K562 (cell line): Measurements from ENCODE around the gene VEGFA. TPM values are rescaled to one million over a fixed set of nuclear protein-coding genes. Genes with fewer than 3 reads are reported as not detected.

Source experiments
- BRF1 ChIP-seq: IDR thresholded peaks from 3 replicates; pipeline ENCODE4 v1.6.1; 2011; ENCODE audit warnings: borderline replicate concordance, mild to moderate bottlenecking; ENCODE audit not compliant: insufficient read length; ENCODE audit errors: extremely low read depth
- CBFB ChIP-seq: sonication (generic); formaldehyde crosslinking; IDR thresholded peaks from 2 replicates; pipeline ENCODE4 v1.4.0; 2020; ENCODE audit warnings: mild to moderate bottlenecking, missing genetic modification reagents
- ETV1 ChIP-seq: fragments of 450-650 bp; conservative IDR thresholded peaks from 2 replicates; pipeline ENCODE4 v1.6.1; 2016; ENCODE audit warnings: missing genetic modification characterization, control low read depth, low read depth, missing compliant biosample characterization
- GATA2 ChIP-seq: sonication (generic); formaldehyde crosslinking; IDR thresholded peaks from 2 replicates; pipeline ENCODE4 v1.4.0; 2020; ENCODE audit warnings: mild to moderate bottlenecking, missing genetic modification reagents
- MCM3 ChIP-seq: fragments of 450-650 bp; IDR thresholded peaks from 2 replicates; pipeline ENCODE4 v1.6.1; 2016
- RB1 ChIP-seq: fragments of 450-650 bp; IDR thresholded peaks from 2 replicates; pipeline ENCODE4 v1.6.1; 2017; ENCODE audit warnings: low read depth, mild to moderate bottlenecking
- SRSF3 ChIP-seq: fragments of 200-400 bp; formaldehyde crosslinking; IDR thresholded peaks from 2 replicates; pipeline ENCODE4 v1.6.1; 2016; ENCODE audit warnings: mild to moderate bottlenecking, low read length, moderate library complexity; ENCODE audit not compliant: insufficient read depth
- ZKSCAN8 ChIP-seq: fragments of 200-800 bp; sonication (Bioruptor generic); IDR thresholded peaks from 2 replicates; pipeline ENCODE4 v1.6.1; 2016; ENCODE audit warnings: missing genetic modification characterization, missing compliant biosample characterization
- ZNF324 ChIP-seq: fragments of 250-450 bp; sonication (Bioruptor Pico); IDR thresholded peaks from 2 replicates; pipeline ENCODE4 v1.4.0; 2020; ENCODE audit warnings: mild to moderate bottlenecking
- ZNF584 ChIP-seq: fragments of 200-800 bp; sonication (Bioruptor generic); IDR thresholded peaks from 2 replicates; pipeline ENCODE4 v1.6.1; 2016; ENCODE audit warnings: low read depth, mild to moderate bottlenecking, missing genetic modification characterization, missing compliant biosample characterization
- polyA plus RNA-seq, 8 experiments: library from polyadenylated mRNA; depleted of rRNA in 4 of 8; stranded (reverse) in 5 of 8; unstranded in 3 of 8; fragments of >200 nt; fragmentation: Nextera tagmentation in 2 of 8; fragmentation: Illumina TruSeq in 1 of 8; extraction: Ambion mirVana in 2 of 8; extraction: Trizol in 1 of 8; gene quantifications; 2 replicates each; pipeline versions ENCODE4 v1.2.1 to v1.2.3, GENCODE V29; 2011 to 2014; ENCODE audit warnings: inconsistent platforms in 1 of 8, missing spikeins in 1 of 8
- total RNA-seq, 7 experiments: library from RNA; depleted of rRNA in 6 of 7; stranded (reverse); fragments of >200 nt in 6 of 7; fragmentation: Illumina TruSeq in 2 of 7; extraction: Trizol in 2 of 7; gene quantifications; 2 replicates each; pipeline versions ENCODE4 v1.2.1 to v1.2.3, GENCODE V29; 2011 to 2021; ENCODE audit warnings: low replicate concordance in 1 of 7
- TF ChIP-seq, protein P1 (sequence below): sonication (generic); formaldehyde crosslinking; IDR thresholded peaks from 2 replicates; pipeline ENCODE4 v1.8.0; 2022; ENCODE audit warnings: mild to moderate bottlenecking, missing genetic modification reagents, borderline replicate concordance
- TF ChIP-seq, protein P2 (sequence below): fragments of 250-450 bp; sonication (Bioruptor Pico); IDR thresholded peaks from 2 replicates; pipeline ENCODE4 v1.4.0; 2020; ENCODE audit warnings: borderline replicate concordance
- TF ChIP-seq, protein P3 (sequence below): fragments of 450-650 bp; formaldehyde crosslinking; IDR thresholded peaks from 2 replicates; pipeline ENCODE4 v1.4.0; 2020; ENCODE audit warnings: mild to moderate bottlenecking, moderate library complexity
- TF ChIP-seq, protein P4 (sequence below): fragments of 450-650 bp; conservative IDR thresholded peaks from 2 replicates; pipeline ENCODE4 v1.6.1; 2016; ENCODE audit warnings: missing genetic modification characterization, low read depth, mild to moderate bottlenecking, control low read depth, missing compliant biosample characterization
- TF ChIP-seq, protein P5 (sequence below), 3 experiments: fragments of 200-800 bp in 1 of 3; fragments of 250-450 bp in 1 of 3; fragments of 450-650 bp in 1 of 3; sonication (Bioruptor Pico) in 1 of 3; sonication (Bioruptor generic) in 1 of 3; formaldehyde crosslinking in 1 of 3; IDR thresholded peaks; 2 replicates each; pipeline versions ENCODE4 v1.6.1 to v1.8.0; 2016 to 2022; ENCODE audit warnings: mild to moderate bottlenecking in 2 of 3, missing genetic modification characterization in 2 of 3, missing compliant biosample characterization in 1 of 3, moderate library complexity in 1 of 3

The VEGFA gene
- total and polyA plus RNA-seq, 9 of the 15 experiments (the other 6 are each of a cell fraction or from before 2014, with no cell fraction given) = 14.0 to 271 (median 124) TPM

DNA sequence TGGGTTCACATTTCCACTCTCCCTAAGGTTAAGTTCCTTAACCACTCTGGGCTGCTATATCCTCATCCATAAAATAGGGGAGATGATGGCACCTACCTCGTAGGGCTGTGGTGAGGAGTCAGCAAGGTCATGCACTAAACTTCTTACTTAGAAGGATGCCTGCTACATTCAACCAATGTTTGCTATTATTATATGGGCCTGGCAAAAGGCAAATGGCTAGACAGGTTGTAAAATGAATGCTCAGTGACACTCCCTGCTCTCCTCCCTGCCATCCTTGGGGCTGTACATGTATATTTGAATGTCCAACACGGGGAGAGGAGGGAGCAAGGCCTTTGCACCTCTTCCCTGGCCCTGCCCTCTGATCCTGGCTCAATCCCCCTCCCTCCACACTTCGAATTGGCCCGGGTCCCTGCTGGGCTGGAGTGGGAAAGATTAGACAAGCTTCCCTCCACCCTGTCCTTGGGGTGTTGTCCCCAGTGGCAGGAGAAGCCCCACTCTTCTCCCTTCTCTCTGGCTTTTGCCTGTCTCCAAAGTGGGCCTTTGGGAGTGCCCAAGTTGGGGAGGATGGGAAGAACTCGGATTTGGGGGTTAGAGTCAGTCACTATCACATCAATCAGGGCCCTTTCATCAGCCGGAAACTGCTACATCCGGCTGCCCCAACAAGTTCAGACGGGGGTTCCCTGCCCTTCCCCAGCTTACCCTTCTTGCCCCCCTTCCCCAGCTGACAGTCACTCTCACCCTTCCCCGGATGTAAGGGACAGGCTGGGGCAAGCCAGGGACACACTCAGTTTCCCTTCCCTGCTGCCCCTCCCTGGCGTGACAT lies 36.3 kb upstream of the VEGFA start (continued):
- TF ChIP-seq, protein P1, sequence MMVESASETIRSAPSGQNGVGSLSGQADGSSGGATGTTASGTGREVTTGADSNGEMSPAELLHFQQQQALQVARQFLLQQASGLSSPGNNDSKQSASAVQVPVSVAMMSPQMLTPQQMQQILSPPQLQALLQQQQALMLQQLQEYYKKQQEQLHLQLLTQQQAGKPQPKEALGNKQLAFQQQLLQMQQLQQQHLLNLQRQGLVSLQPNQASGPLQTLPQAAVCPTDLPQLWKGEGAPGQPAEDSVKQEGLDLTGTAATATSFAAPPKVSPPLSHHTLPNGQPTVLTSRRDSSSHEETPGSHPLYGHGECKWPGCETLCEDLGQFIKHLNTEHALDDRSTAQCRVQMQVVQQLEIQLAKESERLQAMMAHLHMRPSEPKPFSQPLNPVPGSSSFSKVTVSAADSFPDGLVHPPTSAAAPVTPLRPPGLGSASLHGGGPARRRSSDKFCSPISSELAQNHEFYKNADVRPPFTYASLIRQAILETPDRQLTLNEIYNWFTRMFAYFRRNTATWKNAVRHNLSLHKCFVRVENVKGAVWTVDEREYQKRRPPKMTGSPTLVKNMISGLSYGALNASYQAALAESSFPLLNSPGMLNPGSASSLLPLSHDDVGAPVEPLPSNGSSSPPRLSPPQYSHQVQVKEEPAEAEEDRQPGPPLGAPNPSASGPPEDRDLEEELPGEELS (CRISPR knock-in tag) = no peak
- TF ChIP-seq BRF1 (no peak), RB1 (no peak), ETV1 (peak; percentile 76), MCM3 (no peak), ZKSCAN8 (no peak), ZNF324 (CRISPR knock-in tag) (no peak), SRSF3 (no peak), CBFB (CRISPR knock-in tag) (no peak), GATA2 (CRISPR knock-in tag) (no peak; the same call in 1 of the 2 replicates), ZNF584 (peak; percentile 69; the same call in 1 of the 2 replicates)
- TF ChIP-seq, protein P2, sequence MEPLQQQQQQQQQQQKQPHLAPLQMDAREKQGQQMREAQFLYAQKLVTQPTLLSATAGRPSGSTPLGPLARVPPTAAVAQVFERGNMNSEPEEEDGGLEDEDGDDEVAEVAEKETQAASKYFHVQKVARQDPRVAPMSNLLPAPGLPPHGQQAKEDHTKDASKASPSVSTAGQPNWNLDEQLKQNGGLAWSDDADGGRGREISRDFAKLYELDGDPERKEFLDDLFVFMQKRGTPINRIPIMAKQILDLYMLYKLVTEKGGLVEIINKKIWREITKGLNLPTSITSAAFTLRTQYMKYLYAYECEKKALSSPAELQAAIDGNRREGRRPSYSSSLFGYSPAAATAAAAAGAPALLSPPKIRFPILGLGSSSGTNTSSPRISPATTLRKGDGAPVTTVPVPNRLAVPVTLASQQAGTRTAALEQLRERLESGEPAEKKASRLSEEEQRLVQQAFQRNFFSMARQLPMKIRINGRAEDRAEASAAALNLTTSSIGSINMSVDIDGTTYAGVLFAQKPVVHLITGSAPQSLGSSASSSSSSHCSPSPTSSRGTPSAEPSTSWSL (CRISPR knock-in tag) = no peak
- TF ChIP-seq, protein P3, sequence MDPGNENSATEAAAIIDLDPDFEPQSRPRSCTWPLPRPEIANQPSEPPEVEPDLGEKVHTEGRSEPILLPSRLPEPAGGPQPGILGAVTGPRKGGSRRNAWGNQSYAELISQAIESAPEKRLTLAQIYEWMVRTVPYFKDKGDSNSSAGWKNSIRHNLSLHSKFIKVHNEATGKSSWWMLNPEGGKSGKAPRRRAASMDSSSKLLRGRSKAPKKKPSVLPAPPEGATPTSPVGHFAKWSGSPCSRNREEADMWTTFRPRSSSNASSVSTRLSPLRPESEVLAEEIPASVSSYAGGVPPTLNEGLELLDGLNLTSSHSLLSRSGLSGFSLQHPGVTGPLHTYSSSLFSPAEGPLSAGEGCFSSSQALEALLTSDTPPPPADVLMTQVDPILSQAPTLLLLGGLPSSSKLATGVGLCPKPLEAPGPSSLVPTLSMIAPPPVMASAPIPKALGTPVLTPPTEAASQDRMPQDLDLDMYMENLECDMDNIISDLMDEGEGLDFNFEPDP (CRISPR knock-in tag) = no peak
- TF ChIP-seq, protein P4, sequence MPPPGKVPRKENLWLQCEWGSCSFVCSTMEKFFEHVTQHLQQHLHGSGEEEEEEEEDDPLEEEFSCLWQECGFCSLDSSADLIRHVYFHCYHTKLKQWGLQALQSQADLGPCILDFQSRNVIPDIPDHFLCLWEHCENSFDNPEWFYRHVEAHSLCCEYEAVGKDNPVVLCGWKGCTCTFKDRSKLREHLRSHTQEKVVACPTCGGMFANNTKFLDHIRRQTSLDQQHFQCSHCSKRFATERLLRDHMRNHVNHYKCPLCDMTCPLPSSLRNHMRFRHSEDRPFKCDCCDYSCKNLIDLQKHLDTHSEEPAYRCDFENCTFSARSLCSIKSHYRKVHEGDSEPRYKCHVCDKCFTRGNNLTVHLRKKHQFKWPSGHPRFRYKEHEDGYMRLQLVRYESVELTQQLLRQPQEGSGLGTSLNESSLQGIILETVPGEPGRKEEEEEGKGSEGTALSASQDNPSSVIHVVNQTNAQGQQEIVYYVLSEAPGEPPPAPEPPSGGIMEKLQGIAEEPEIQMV (tag) = 0 out of 2 replicates have a peak, but pooled peaks have one; percentile 21
- TF ChIP-seq, protein P5, sequence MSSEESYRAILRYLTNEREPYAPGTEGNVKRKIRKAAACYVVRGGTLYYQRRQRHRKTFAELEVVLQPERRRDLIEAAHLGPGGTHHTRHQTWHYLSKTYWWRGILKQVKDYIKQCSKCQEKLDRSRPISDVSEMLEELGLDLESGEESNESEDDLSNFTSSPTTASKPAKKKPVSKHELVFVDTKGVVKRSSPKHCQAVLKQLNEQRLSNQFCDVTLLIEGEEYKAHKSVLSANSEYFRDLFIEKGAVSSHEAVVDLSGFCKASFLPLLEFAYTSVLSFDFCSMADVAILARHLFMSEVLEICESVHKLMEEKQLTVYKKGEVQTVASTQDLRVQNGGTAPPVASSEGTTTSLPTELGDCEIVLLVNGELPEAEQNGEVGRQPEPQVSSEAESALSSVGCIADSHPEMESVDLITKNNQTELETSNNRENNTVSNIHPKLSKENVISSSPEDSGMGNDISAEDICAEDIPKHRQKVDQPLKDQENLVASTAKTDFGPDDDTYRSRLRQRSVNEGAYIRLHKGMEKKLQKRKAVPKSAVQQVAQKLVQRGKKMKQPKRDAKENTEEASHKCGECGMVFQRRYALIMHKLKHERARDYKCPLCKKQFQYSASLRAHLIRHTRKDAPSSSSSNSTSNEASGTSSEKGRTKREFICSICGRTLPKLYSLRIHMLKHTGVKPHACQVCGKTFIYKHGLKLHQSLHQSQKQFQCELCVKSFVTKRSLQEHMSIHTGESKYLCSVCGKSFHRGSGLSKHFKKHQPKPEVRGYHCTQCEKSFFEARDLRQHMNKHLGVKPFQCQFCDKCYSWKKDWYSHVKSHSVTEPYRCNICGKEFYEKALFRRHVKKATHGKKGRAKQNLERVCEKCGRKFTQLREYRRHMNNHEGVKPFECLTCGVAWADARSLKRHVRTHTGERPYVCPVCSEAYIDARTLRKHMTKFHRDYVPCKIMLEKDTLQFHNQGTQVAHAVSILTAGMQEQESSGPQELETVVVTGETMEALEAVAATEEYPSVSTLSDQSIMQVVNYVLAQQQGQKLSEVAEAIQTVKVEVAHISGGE (CRISPR knock-in tag; IDR thresholded peaks at IDR 0.05) = no peak
